Keratinocyte (primary cell): ENCODE measurements around the gene SPATA13. TPM values are rescaled to one million over a fixed set of nuclear protein-coding genes. Genes with fewer than 3 reads are reported as not detected.

Experiments used
- DNase-seq: peaks from one replicate; pipeline ENCODE4 v3.0.0-alpha.2; 2011; ENCODE audit warnings: low read depth, missing footprints, low spot score
- FAIRE-seq: peaks from 2 replicates; lab custom pipeline; 2011; peaks lifted over from hg19 to GRCh38; lab: Jason Lieb, UNC
- H2AFZ ChIP-seq: 2 replicates; pipeline ENCODE4 v1.6.0; 2012; ENCODE audit warnings: low read length, control low read depth, inconsistent platforms; ENCODE audit not compliant: control insufficient read depth
- H3K27ac ChIP-seq: 2 replicates; pipeline ENCODE4 v1.5.1; 2011; ENCODE audit warnings: low read length; ENCODE audit not compliant: control insufficient read depth, insufficient read depth
- H3K27me3 ChIP-seq: 3 replicates; pipeline ENCODE4 v1.6.0; 2011; ENCODE audit warnings: low read length; ENCODE audit not compliant: control insufficient read depth, insufficient read depth; ENCODE audit errors: extremely low read depth
- H3K36me3 ChIP-seq, 2 experiments: 2 replicates in 1 of 2; 3 replicates in 1 of 2; pipeline ENCODE4 v1.5.1; 2011; ENCODE audit warnings: low read length in 2 of 2, mild to moderate bottlenecking in 1 of 2; ENCODE audit not compliant: control insufficient read depth in 2 of 2, insufficient read depth in 2 of 2; ENCODE audit errors: extremely low read depth in 1 of 2
- H3K4me1 ChIP-seq: 3 replicates; pipeline ENCODE4 v1.5.1; 2011; ENCODE audit warnings: low read length; ENCODE audit not compliant: control insufficient read depth, insufficient read depth; ENCODE audit errors: extremely low read depth
- H3K4me2 ChIP-seq: 3 replicates; pipeline ENCODE4 v1.6.0; 2011; ENCODE audit warnings: low read depth, low read length; ENCODE audit not compliant: control insufficient read depth, insufficient read depth; ENCODE audit errors: extremely low read depth
- H3K4me3 ChIP-seq, 3 experiments: fragments of 200-600 bp in 1 of 3; sonication (generic) in 1 of 3; 2 replicates in 2 of 3; 3 replicates in 1 of 3; pipeline ENCODE4 v1.5.1; 2011 to 2016; ENCODE audit warnings: low read length in 3 of 3, mild to moderate bottlenecking in 3 of 3, control low read depth in 2 of 3, inconsistent platforms in 1 of 3, low read depth in 1 of 3, mixed read lengths in 1 of 3, mixed run types in 1 of 3, moderate library complexity in 1 of 3; ENCODE audit not compliant: control insufficient read depth in 2 of 3, insufficient read depth in 2 of 3; ENCODE audit errors: extremely low read depth in 1 of 3
- H3K79me2 ChIP-seq: 2 replicates; pipeline ENCODE4 v1.6.0; 2012; ENCODE audit warnings: low read length; ENCODE audit not compliant: control insufficient read depth, insufficient read depth
- H3K9ac ChIP-seq: 3 replicates; pipeline ENCODE4 v1.6.0; 2011; ENCODE audit warnings: low read length; ENCODE audit not compliant: control insufficient read depth, insufficient read depth; ENCODE audit errors: extremely low read depth
- H3K9me1 ChIP-seq: 3 replicates; pipeline ENCODE4 v1.6.0; 2011; ENCODE audit warnings: low read length; ENCODE audit not compliant: control insufficient read depth, insufficient read depth; ENCODE audit errors: extremely low read depth
- H3K9me3 ChIP-seq: 2 replicates; pipeline ENCODE4 v1.5.1; 2012; ENCODE audit warnings: low read depth, low read length; ENCODE audit not compliant: control insufficient read depth
- H4K20me1 ChIP-seq: 3 replicates; pipeline ENCODE4 v1.6.0; 2011; ENCODE audit warnings: low read length; ENCODE audit not compliant: control insufficient read depth, insufficient read depth; ENCODE audit errors: extremely low read depth
- EZH2 ChIP-seq: IDR thresholded peaks from one replicate; pipeline ENCODE4 v1.6.1; 2012; ENCODE audit warnings: inconsistent platforms, mild to moderate bottlenecking, low read length, moderate library complexity
- dilution Hi-C: fragments of 300-500 bp; cut with MboI; formaldehyde crosslinking; loops from one replicate; pipeline ENCODE4 v1.7.0; 2020; ENCODE audit warnings: low sequenced_read_pairs; ENCODE audit not compliant: extremely low pct_ligation_motif_present
- polyA plus RNA-seq, 5 experiments: library from polyadenylated mRNA; depleted of rRNA in 3 of 5; stranded (reverse) in 3 of 5; stranded (forward) in 1 of 5; unstranded in 1 of 5; fragments of >200 nt; gene quantifications; 1 replicate in 1 of 5; 2 replicates in 3 of 5; 3 replicates in 1 of 5; pipeline versions ENCODE4 v1.2.1 to v1.2.3, GENCODE V29; 2011 to 2012; ENCODE audit warnings: missing spikeins in 2 of 5, low read depth in 1 of 5, low replicate concordance in 1 of 5
- TF ChIP-seq, protein P1 (sequence below), 3 experiments: IDR thresholded peaks in 1 of 3; conservative IDR thresholded peaks in 1 of 3; optimal IDR thresholded peaks in 1 of 3; 2 replicates in 2 of 3; 3 replicates in 1 of 3; pipeline versions ENCODE3 to v1.5.1; 2011; ENCODE audit warnings: low read length in 3 of 3, mild to moderate bottlenecking in 3 of 3, moderate library complexity in 2 of 3, control low read depth in 1 of 3, inconsistent platforms in 1 of 3; ENCODE audit not compliant: insufficient read depth in 2 of 3; ENCODE audit errors: extremely low read depth in 1 of 3

SPATA13 gene
- polyA plus RNA-seq, 1 donor (not counting 4 experiments of a cell fraction or from before 2014, with no cell fraction given), result 1.2 TPM

GRCh38 chr13:24251525-24251924, 91.0 kb downstream of the SPATA13 start:
- TF ChIP-seq, protein P1, sequence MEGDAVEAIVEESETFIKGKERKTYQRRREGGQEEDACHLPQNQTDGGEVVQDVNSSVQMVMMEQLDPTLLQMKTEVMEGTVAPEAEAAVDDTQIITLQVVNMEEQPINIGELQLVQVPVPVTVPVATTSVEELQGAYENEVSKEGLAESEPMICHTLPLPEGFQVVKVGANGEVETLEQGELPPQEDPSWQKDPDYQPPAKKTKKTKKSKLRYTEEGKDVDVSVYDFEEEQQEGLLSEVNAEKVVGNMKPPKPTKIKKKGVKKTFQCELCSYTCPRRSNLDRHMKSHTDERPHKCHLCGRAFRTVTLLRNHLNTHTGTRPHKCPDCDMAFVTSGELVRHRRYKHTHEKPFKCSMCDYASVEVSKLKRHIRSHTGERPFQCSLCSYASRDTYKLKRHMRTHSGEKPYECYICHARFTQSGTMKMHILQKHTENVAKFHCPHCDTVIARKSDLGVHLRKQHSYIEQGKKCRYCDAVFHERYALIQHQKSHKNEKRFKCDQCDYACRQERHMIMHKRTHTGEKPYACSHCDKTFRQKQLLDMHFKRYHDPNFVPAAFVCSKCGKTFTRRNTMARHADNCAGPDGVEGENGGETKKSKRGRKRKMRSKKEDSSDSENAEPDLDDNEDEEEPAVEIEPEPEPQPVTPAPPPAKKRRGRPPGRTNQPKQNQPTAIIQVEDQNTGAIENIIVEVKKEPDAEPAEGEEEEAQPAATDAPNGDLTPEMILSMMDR (optimal IDR thresholded peaks at IDR 0.05 in 1 of 3, IDR thresholded peaks at IDR 0.05 in 1 of 3, conservative IDR thresholded peaks at IDR 0.05 in 1 of 3; ENCODE audit: extremely low read depth in 1 of 3, insufficient read depth in 2 of 3, low read length in 3 of 3), result no peak
- TF ChIP-seq EZH2, result no peak
- Histone ChIP-seq H3K9me1 (no peaks in the 10 kb centered on the region), H3K4me3 (no peak overlapping the region), H2AFZ (no peak overlapping the region), H3K4me2 (no peak overlapping the region), H3K36me3 (no peaks in the 10 kb centered on the region), H4K20me1 (no peaks in the 10 kb centered on the region), H3K9ac (no peak overlapping the region), H3K79me2 (no peaks in the 10 kb centered on the region), H3K9me3 (no peaks in the 10 kb centered on the region), H3K27me3 (no peaks in the 10 kb centered on the region), H3K4me1 (no peaks in the 10 kb centered on the region), H3K27ac (no peak overlapping the region)
- no peak for FAIRE-seq
- DNase-seq, result no peak
- dilution Hi-C loops, result no loop called here

DNA sequence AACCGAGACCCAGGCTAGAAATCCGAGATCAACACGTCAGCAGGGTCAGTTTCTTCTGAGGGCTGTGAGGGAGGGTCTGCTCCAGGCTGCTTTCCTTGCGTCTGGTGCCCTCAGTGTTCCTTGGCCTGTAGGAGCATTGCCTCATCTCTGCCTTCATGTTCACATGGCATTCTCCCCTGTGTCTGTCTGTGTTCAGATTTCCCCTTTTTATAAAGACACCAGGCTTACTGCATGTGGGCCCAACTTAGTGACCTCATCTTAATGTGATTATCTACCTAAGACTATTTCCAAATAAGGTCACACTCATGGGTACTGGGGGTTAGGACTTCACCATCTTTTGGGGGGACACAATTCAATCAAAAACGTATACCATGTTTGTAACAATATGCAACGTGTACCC, 91.6 kb downstream of the SPATA13 start:
- dilution Hi-C loops, result no loop called here
- Histone ChIP-seq H3K9me3 (no peaks in the 10 kb centered on the region), H4K20me1 (no peaks in the 10 kb centered on the region), H3K27me3 (no peaks in the 10 kb centered on the region), H3K9ac (no peak overlapping the region), H3K4me2 (no peak overlapping the region), H3K27ac (no peak overlapping the region), H3K36me3 (no peaks in the 10 kb centered on the region), H2AFZ (no peak overlapping the region), H3K79me2 (no peaks in the 10 kb centered on the region), H3K4me3 (no peak overlapping the region), H3K9me1 (no peaks in the 10 kb centered on the region), H3K4me1 (no peaks in the 10 kb centered on the region)
- no peak for TF ChIP-seq EZH2
- TF ChIP-seq, protein P1 (optimal IDR thresholded peaks at IDR 0.05 in 1 of 3, IDR thresholded peaks at IDR 0.05 in 1 of 3, conservative IDR thresholded peaks at IDR 0.05 in 1 of 3; ENCODE audit: extremely low read depth in 1 of 3, insufficient read depth in 2 of 3, low read length in 3 of 3), result no peak
- FAIRE-seq (no peak), DNase-seq (no peak)
